ENCODE measurements around the gene SLC27A5. TPM values are rescaled to one million over a fixed set of nuclear protein-coding genes. Genes with fewer than 3 reads are reported as not detected.

The SLC27A5 gene
- total RNA-seq, 2 experiments from 2014 or later, result 13.7 to 15.4 TPM

DNA sequence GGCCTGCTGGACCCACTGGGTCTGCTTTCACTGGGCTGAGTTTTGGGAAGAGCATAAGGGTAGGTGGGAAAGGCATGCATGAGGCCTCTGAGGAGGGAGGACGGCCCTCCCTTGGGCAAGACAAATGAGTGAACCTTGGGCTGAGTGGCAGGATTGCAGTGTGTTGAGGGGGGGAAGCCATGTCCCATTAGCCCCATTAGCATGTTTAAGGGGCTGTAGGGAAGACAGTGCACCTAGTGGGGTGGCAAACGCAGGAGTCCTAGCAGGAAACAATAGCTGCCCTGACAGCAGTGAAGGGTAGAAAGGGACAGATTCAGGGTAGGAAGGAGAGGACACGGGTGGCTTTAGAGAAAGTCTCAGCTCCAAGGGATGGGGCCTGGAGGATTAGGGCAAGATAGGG, 10.9 kb upstream of the SLC27A5 start:
- DNase-seq (no peak), ATAC-seq (ENCODE audit: low read depth) (no peak)
- Mint-ChIP-seq H3K9me3 (no peaks in the 10 kb centered on the region), H3K27me3 (no peaks in the 10 kb centered on the region), H3K4me1 (peaks cover 19% of the 10 kb centered on the region), H3K36me3 (peaks cover 9% of the 10 kb centered on the region), H3K4me3 (no peak overlapping the region), H3K27ac (peak overlapping the region; percentile 13)
- POLR2A ChIA-PET, result interaction anchor here (1.1 to 1.4 kb wide), 2 partner anchors 21 to 32 kb away, joined by 3 to 4 read pairs; no protein-coding TSS in a partner anchor

GRCh38 chr19:58521651-58522050, 9.9 kb upstream of the SLC27A5 start:
- Mint-ChIP-seq H3K4me3 (peak overlapping the region; percentile 43), H3K27ac (no peak overlapping the region), H3K4me1 (peaks cover 21% of the 10 kb centered on the region), H3K9me3 (no peaks in the 10 kb centered on the region), H3K27me3 (no peaks in the 10 kb centered on the region), H3K36me3 (peaks cover 11% of the 10 kb centered on the region)
- ATAC-seq (ENCODE audit: low read depth) (no peak), DNase-seq (no peak)
- POLR2A ChIA-PET, result interaction anchor here (0.7 to 4.3 kb wide), 5 partner anchors 23 to 46 kb away, joined by 3 to 63 read pairs (median 26); partner anchors contain the start of genes CHMP2A, TRIM28 and ZNF446

DNA sequence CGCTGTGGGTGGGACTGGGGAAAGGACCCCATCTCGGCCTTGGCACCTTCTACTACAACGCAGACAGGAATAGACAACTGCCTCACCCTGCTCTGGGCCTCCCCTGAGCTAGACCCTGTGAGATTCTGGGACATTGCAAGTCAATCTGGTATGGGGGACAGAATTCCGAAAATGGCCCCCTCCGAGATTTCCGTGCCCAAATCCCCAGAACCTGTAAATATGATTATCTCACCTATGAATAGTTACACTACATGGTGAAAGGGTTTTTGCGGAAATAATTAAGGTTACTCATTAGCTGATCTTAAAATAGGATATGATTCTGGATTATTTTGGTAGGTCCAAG, 8.4 kb upstream of the SLC27A5 start:
- peak overlapping the region; percentile 92 for H3K27ac Mint-ChIP-seq
- H3K36me3 Mint-ChIP-seq, result peaks cover 17% of the 10 kb centered on the region
- no peaks in the 10 kb centered on the region for H3K9me3 Mint-ChIP-seq
- POLR2A ChIA-PET, result interaction anchor here (0.6 to 4.3 kb wide), 27 partner anchors 8 to 656 kb away, joined by 3 to 63 read pairs (median 6); partner anchors contain the start of genes CHMP2A, TRIM28, UBE2M and ZNF135
- ATAC-seq (ENCODE audit: low read depth) (no peak), DNase-seq (no peak)
- H3K27me3 Mint-ChIP-seq, result no peaks in the 10 kb centered on the region
- peak overlapping the region; percentile 99 for H3K4me3 Mint-ChIP-seq
- peaks cover 31% of the 10 kb centered on the region for H3K4me1 Mint-ChIP-seq

- Mint-ChIP-seq H3K4me3 (peak within 1 kb of the TSS; percentile 99), H3K27me3 (no peaks in the 10 kb centered on the region), H3K36me3 (peaks cover 20% of the 10 kb centered on the region), H3K9me3 (no peaks in the 10 kb centered on the region), H3K27ac (peak within 1 kb of the TSS; percentile 92), H3K4me1 (peaks cover 36% of the 10 kb centered on the region)
- POLR2A ChIA-PET, result interaction anchor here (0.6 to 4.3 kb wide), 30 partner anchors 9 to 655 kb away, joined by 3 to 63 read pairs (median 6); partner anchors contain the start of genes CHMP2A, TRIM28, UBE2M and ZNF135
- ATAC-seq (ENCODE audit: low read depth), result peak; percentile 85
- DNase-seq, result peak; percentile 96
These were observed 7.8 kb upstream of the SLC27A5 start, which contains the start of gene ZBTB45 for GRCh38 chr19:58519355-58520256. Gene ZBTB45 (minus strand): TSS chr19:58519810. CDS start chr19:58517673, 2,137 bp downstream.

DNA sequence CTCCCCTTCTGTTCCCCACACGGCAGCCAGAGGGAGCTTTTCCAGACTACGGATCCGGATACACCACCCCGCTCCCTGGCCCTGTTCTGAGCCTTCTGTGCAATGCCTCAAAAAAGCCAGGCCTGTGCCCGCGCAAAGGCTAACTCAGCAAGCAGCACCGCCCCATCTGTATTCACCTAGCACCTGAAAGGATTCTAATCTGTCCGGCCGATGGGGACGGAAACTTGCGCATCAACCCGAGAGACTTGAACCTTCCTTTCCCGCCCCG, 7.2 kb upstream of the SLC27A5 start:
- POLR2A ChIA-PET, result interaction anchor here (0.7 to 4.3 kb wide), 14 partner anchors 11 to 241 kb away, joined by 3 to 63 read pairs (median 6); partner anchors contain the start of genes CHMP2A, TRIM28, ZNF446 and ZNF497
- ATAC-seq (ENCODE audit: low read depth), result peak; percentile 16

DNA sequence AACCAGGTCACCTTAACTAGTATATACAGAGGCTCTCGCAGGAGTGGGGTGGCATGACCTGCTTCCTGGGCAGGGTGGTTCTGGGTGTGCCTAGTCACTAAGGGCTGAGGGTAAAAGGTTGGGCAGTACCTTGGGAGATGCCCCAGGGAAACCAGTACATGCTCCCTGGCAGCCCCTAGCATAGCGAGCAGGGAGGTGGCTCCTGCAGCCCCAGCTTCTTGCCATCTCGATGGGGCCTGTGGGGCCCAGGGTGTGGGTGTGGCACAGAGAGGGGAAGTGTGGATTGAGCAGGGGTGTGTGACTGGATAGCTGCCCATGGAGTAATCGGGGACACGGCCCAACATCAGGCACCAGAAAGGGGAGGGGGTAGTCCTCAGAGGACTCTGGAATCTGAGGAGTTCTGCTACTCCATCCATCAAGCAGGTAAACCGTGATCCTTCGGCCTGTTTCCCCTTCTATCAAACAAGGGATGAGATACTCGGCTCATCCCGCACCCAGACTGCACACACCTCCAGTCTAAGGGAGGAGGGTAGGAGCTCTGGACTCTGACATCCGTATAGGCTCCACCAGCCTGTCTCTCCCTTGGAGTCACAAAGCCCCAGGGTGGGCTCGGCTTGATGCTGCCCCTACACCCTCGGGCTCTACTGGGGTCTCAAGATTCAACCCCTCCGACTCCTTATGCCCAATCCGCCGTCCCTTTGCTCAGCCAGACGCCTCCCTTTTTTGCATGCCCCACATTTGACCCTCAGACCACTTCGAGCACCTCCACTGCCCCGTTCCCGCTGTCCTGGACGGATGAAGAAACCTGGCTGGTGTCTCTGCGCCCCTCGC, 6.7 kb upstream of the SLC27A5 start:
- Mint-ChIP-seq H3K36me3 (peaks cover 20% of the 10 kb centered on the region), H3K4me1 (peaks cover 38% of the 10 kb centered on the region), H3K4me3 (peak overlapping the region; percentile 99), H3K9me3 (no peaks in the 10 kb centered on the region), H3K27me3 (no peaks in the 10 kb centered on the region), H3K27ac (peak overlapping the region; percentile 92)
- DNase-seq, result no peak
- ATAC-seq (ENCODE audit: low read depth), result no peak
- POLR2A ChIA-PET, result interaction anchor here (0.7 to 4.3 kb wide), 14 partner anchors 10 to 240 kb away, joined by 3 to 63 read pairs (median 6); partner anchors contain the start of genes CHMP2A, TRIM28, ZNF446 and ZNF497

More for the DNA sequence above, 7.2 kb upstream of the SLC27A5 start:
- H3K27me3 Mint-ChIP-seq, result no peaks in the 10 kb centered on the region
- peak overlapping the region; percentile 92 for H3K27ac Mint-ChIP-seq
- peak overlapping the region; percentile 99 for H3K4me3 Mint-ChIP-seq
- peak; percentile 67 for DNase-seq
- peaks cover 36% of the 10 kb centered on the region for H3K4me1 Mint-ChIP-seq
- no peaks in the 10 kb centered on the region for H3K9me3 Mint-ChIP-seq
- peaks cover 20% of the 10 kb centered on the region for H3K36me3 Mint-ChIP-seq

DNA sequence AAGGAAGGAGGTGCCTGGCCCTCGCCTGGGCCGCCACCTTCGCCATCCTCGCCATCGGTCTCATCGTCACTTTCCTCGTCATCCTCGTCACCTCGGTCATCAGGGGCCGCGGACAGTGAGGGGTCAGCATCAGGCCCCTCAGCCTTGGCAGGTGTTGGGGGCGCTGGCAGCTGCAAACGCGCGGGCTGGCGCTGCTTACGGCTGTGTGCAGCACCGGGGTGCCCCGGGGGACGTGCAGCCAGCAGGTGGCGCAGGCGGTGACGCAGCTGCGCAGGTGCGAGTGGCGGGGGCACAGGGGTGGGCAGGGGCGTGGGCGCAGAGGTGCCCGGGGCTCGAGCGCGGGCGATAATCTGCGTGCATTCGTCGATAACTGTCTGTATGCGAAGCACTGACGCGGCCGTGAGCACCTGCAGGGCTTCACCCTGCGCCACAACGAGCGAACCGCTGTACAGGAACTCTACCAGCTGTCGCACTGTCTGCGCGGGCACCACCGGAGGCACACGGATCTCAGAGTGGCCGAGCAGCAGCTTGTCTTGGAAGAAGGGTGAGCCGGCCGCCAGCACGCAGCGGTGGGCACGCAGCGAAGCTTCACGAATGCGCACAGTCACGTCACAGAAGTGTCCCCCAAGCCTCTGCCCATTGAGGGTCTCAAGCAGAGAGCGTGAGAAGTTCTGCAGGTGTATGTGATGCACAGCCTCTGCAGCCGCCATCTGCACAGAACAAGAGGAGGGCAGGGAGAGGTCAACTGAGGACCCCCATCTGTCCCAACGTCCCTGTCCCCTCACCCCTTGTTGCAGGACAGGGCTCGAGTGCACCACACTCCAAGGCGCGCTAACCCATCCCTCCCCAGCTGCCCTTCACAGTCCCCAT, 5.4 kb upstream of the SLC27A5 start:
- no peaks in the 10 kb centered on the region for H3K27me3 Mint-ChIP-seq
- DNase-seq, result no peak
- peaks cover 20% of the 10 kb centered on the region for H3K36me3 Mint-ChIP-seq
- no peaks in the 10 kb centered on the region for H3K9me3 Mint-ChIP-seq
- H3K4me1 Mint-ChIP-seq, result peaks cover 38% of the 10 kb centered on the region
- no peak for ATAC-seq (ENCODE audit: low read depth)
- POLR2A ChIA-PET, result interaction anchor here (1.5 to 4.3 kb wide), 3 partner anchors 37 to 63 kb away, joined by 10 to 63 read pairs (median 37); partner anchors contain the start of gene CHMP2A
- H3K4me3 Mint-ChIP-seq, result peak overlapping the region; percentile 25
- peak overlapping the region; percentile 16 for H3K27ac Mint-ChIP-seq

DNA sequence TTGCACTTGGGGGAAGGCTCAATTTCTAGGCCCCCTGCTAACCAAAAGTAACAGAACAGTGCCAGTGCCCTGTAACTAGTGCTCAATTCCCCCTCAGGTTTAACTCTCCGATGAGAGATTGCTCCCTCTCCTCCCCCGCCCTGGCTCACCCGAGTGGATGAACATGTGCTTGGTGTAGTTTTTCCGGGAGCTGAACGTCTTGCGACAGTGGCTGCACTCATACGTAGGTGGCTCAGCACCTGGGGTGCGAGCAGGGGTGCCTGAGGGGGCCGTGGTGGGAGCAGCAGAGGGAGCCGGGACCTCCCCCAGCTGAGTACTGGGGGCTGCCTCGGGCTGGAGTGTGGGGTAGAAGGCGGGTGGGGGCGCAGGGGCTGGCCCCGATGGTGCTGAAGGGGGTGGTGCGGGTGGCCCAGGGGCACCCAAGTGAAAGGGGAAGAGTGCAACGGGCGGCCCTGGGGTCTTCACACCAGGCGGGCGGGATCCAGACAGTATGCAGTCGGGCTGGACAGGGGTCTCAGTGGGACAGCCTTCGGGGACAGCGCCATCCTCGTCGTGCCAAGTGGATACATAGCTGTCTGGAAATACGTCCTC, 4.5 kb upstream of the SLC27A5 start:
- ATAC-seq (ENCODE audit: low read depth), result no peak
- H3K36me3 Mint-ChIP-seq, result peaks cover 20% of the 10 kb centered on the region
- H3K9me3 Mint-ChIP-seq, result no peaks in the 10 kb centered on the region
- no peak for DNase-seq
- H3K27ac Mint-ChIP-seq, result peak overlapping the region; percentile 78
- H3K27me3 Mint-ChIP-seq, result no peaks in the 10 kb centered on the region
- H3K4me1 Mint-ChIP-seq, result peaks cover 38% of the 10 kb centered on the region
- POLR2A ChIA-PET, result no interaction called here
- peak overlapping the region; percentile 90 for H3K4me3 Mint-ChIP-seq

DNA sequence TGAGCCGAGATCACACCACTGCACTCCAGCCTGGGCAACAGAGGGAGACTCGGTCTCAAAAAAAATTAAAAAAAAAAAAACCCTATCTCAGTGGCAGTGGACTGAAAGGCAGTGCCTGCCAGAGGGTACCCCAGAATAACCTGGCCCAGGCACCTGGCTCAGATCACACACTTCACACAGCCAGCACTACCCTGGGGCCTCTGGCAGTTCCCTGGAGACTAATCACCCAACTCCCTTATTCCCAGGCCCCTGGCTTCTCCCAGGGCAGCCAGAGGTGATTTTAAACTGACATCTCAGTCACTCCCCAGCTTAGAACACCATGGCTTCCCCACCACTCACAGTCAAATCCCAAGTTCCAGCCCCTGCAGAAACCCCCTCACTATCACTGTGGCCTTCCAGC, 3.5 kb upstream of the SLC27A5 start:
- H3K36me3 Mint-ChIP-seq, result peaks cover 20% of the 10 kb centered on the region
- no peak for DNase-seq
- H3K4me1 Mint-ChIP-seq, result peaks cover 34% of the 10 kb centered on the region
- no peaks in the 10 kb centered on the region for H3K9me3 Mint-ChIP-seq
- H3K4me3 Mint-ChIP-seq, result peak overlapping the region; percentile 90
- no peak for ATAC-seq (ENCODE audit: low read depth)
- H3K27ac Mint-ChIP-seq, result peak overlapping the region; percentile 78
- no peaks in the 10 kb centered on the region for H3K27me3 Mint-ChIP-seq
- POLR2A ChIA-PET, result interaction anchor here (1.2 to 1.8 kb wide), 2 partner anchors 29 to 332 kb away, joined by 4 to 9 read pairs; partner anchors contain the start of genes TRIM28 and ZNF274

DNA sequence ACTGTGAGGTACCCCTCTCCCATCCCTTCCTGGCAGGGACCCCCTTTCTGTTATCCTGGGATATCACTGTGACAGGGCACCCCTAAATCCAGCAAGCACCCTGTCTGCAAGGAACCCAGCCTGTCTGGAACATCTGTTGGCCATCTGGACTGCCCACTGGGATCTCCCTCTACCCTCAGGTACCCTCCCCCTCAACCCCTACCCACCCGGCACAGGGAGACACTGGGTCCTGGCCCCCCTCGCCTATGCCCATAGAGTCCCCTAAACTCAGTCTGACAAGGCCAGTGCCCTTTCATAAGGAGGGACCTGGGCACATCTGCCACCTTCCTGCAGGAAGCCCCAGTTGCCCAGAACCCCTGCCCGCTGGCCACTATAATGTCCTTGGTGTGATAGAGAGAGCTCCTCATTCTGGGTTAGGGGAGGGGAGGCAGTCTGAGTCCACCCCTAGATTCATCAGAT, 2.8 kb upstream of the SLC27A5 start:
- peaks cover 19% of the 10 kb centered on the region for H3K36me3 Mint-ChIP-seq
- H3K27ac Mint-ChIP-seq, result peak overlapping the region; percentile 93
- peaks cover 29% of the 10 kb centered on the region for H3K4me1 Mint-ChIP-seq
- POLR2A ChIA-PET, result interaction anchor here (0.8 to 1.8 kb wide), 12 partner anchors 13 to 332 kb away, joined by 3 to 25 read pairs (median 4); partner anchors contain the start of genes CHMP2A, TRIM28, ZNF274 and ZSCAN22
- no peak for DNase-seq
- H3K9me3 Mint-ChIP-seq, result no peaks in the 10 kb centered on the region
- peak overlapping the region; percentile 90 for H3K4me3 Mint-ChIP-seq
- no peak for ATAC-seq (ENCODE audit: low read depth)
- no peaks in the 10 kb centered on the region for H3K27me3 Mint-ChIP-seq

GRCh38 chr19:58513694-58514563, 2.1 kb upstream of the SLC27A5 start:
- H3K36me3 Mint-ChIP-seq, result peaks cover 15% of the 10 kb centered on the region
- POLR2A ChIA-PET, result interaction anchor here (0.6 to 1.8 kb wide), 18 partner anchors 9 to 331 kb away, joined by 3 to 25 read pairs (median 4); partner anchors contain the start of genes CHMP2A, TRIM28, UBE2M and ZNF274

More at GRCh38 chr19:58513694-58514563, 2.1 kb upstream of the SLC27A5 start:
- Mint-ChIP-seq H3K27ac (peak overlapping the region; percentile 93), H3K9me3 (no peaks in the 10 kb centered on the region), H3K4me1 (peaks cover 27% of the 10 kb centered on the region), H3K4me3 (peak overlapping the region; percentile 90), H3K27me3 (no peaks in the 10 kb centered on the region)
- peak; percentile 90 for ATAC-seq (ENCODE audit: low read depth)
- peak; percentile 99 for DNase-seq
